SK-N-SH (cell line): ENCODE results near the gene IQGAP2. TPM values are rescaled to one million over a fixed set of nuclear protein-coding genes. Genes with fewer than 3 reads are reported as not detected.

Experiments used
- CTCF ChIA-PET: fragments of 300-600, 350-600 bp; formaldehyde crosslinking; extraction: SDS; loops from one replicate; lab custom pipeline; 2021; lab: Yijun Ruan, JAX
- POLR2A ChIA-PET: fragments of 350-600 bp; sonication (Branson Sonifier 250); formaldehyde crosslinking; extraction: SDS; loops from one replicate; lab custom pipeline; 2020; ENCODE audit warnings: antibody characterized with exemption, inconsistent platforms; lab: Yijun Ruan, JAX
- DNase-seq: peaks from one replicate; pipeline ENCODE4 v3.0.0; 2012
- H2AFZ ChIP-seq: fragments of 200-600 bp; sonication (generic); 2 replicates; pipeline ENCODE4 v1.8.1; 2016; ENCODE audit warnings: antibody characterized with exemption, mild to moderate bottlenecking, low read depth
- H3F3A ChIP-seq: fragments of 200-600 bp; sonication (generic); replicated peaks from 2 replicates; pipeline ENCODE3; 2016; ENCODE audit warnings: antibody characterized with exemption, mild to moderate bottlenecking; ENCODE audit not compliant: insufficient read depth
- H3K27ac ChIP-seq, 2 experiments: fragments of 200-500 bp in 1 of 2; fragments of 200-600 bp in 1 of 2; sonication (Bioruptor generic) in 1 of 2; sonication (generic), shearing (Covaris generic) in 1 of 2; 2 replicates each; pipeline versions ENCODE4 v1.5.1 to v1.6.1; 2014 to 2016; ENCODE audit warnings: low read depth in 2 of 2, inconsistent platforms in 1 of 2, low read length in 1 of 2, mild to moderate bottlenecking in 1 of 2, mixed read lengths in 1 of 2
- H3K27me3 ChIP-seq: fragments of 200-600 bp; sonication (generic), shearing (Covaris generic); 2 replicates; pipeline ENCODE4 v1.6.1; 2016; ENCODE audit warnings: mixed run types; ENCODE audit not compliant: insufficient read depth
- H3K36me3 ChIP-seq, 2 experiments: fragments of 200-500 bp in 1 of 2; fragments of 200-600 bp in 1 of 2; sonication (Bioruptor generic) in 1 of 2; sonication (generic) in 1 of 2; replicated peaks in 1 of 2; 2 replicates each; pipeline versions ENCODE3 to v1.5.1; 2014 to 2016; ENCODE audit warnings: low read length in 1 of 2, mild to moderate bottlenecking in 1 of 2; ENCODE audit not compliant: insufficient read depth in 2 of 2, control insufficient read depth in 1 of 2
- H3K4me1 ChIP-seq, 2 experiments: fragments of 200-500 bp in 1 of 2; fragments of 200-600 bp in 1 of 2; sonication (Bioruptor generic) in 1 of 2; sonication (generic), shearing (Covaris generic) in 1 of 2; 2 replicates each; pipeline versions ENCODE4 v1.5.1 to v1.6.1; 2014 to 2016; ENCODE audit warnings: low read depth in 1 of 2, low read length in 1 of 2, mixed run types in 1 of 2; ENCODE audit not compliant: insufficient read depth in 2 of 2, control insufficient read depth in 1 of 2
- H3K4me2 ChIP-seq: fragments of 200-600 bp; sonication (generic), shearing (Covaris generic); 2 replicates; pipeline ENCODE4 v1.6.1; 2017; ENCODE audit warnings: mixed run types
- H3K4me3 ChIP-seq, 2 experiments: fragments of 200-500 bp in 1 of 2; fragments of 200-600 bp in 1 of 2; sonication (Bioruptor generic) in 1 of 2; sonication (generic), shearing (Covaris generic) in 1 of 2; 2 replicates each; pipeline versions ENCODE4 v1.5.1 to v1.8.1; 2014 to 2016; ENCODE audit warnings: low read depth in 2 of 2, inconsistent platforms in 1 of 2, low read length in 1 of 2, mild to moderate bottlenecking in 1 of 2, mixed read lengths in 1 of 2, moderate library complexity in 1 of 2
- H3K79me2 ChIP-seq: fragments of 200-600 bp; sonication (generic); 2 replicates; pipeline ENCODE4 v1.8.1; 2017; ENCODE audit warnings: mild to moderate bottlenecking; ENCODE audit not compliant: insufficient read depth
- H3K9ac ChIP-seq: fragments of 200-600 bp; sonication (generic); 2 replicates; pipeline ENCODE4 v1.6.1; 2017; ENCODE audit warnings: mixed run types
- H3K9me2 ChIP-seq: fragments of 200-600 bp; sonication (generic); 2 replicates; pipeline ENCODE4 v1.6.1; 2017; ENCODE audit warnings: mixed run types
- H3K9me3 ChIP-seq: fragments of 200-600 bp; sonication (generic); 2 replicates; pipeline ENCODE4 v1.6.1; 2017; ENCODE audit warnings: mixed run types, mild to moderate bottlenecking, moderate library complexity
- H4K20me1 ChIP-seq: fragments of 200-600 bp; sonication (generic); 2 replicates; pipeline ENCODE4 v1.6.1; 2017; ENCODE audit warnings: mild to moderate bottlenecking, mixed run types; ENCODE audit not compliant: insufficient read depth
- FOSL2 ChIP-seq: IDR thresholded peaks from 2 replicates; pipeline ENCODE4 v1.4.0; 2012; ENCODE audit warnings: low read depth, mild to moderate bottlenecking, moderate library complexity, borderline replicate concordance
- FOXJ3 ChIP-seq: sonication (generic); formaldehyde crosslinking; IDR thresholded peaks from 2 replicates; pipeline ENCODE4 v1.5.1; 2020; ENCODE audit warnings: mild to moderate bottlenecking, missing genetic modification reagents
- FOXM1 ChIP-seq: IDR thresholded peaks from 2 replicates; pipeline ENCODE4 v1.4.0; 2012; ENCODE audit warnings: low read depth, mild to moderate bottlenecking
- GABPA ChIP-seq: IDR thresholded peaks from 2 replicates; pipeline ENCODE4 v1.4.0; 2012; ENCODE audit warnings: low read depth, mild to moderate bottlenecking
- IRF3 ChIP-seq: fragments of 150-350 bp; IDR thresholded peaks from 2 replicates; pipeline ENCODE4 v1.6.1; 2016; ENCODE audit warnings: mild to moderate bottlenecking, low read depth, low read length
- PBX3 ChIP-seq: IDR thresholded peaks from 2 replicates; pipeline ENCODE4; 2012
- POLR2AphosphoS5 ChIP-seq: IDR thresholded peaks from 2 replicates; pipeline ENCODE4 v1.6.1; 2012; ENCODE audit warnings: low read depth, low read length
- RAD21 ChIP-seq: IDR thresholded peaks from 2 replicates; pipeline ENCODE4 v1.6.1; 2012; ENCODE audit warnings: mild to moderate bottlenecking, low read length
- REST ChIP-seq: IDR thresholded peaks from 2 replicates; pipeline ENCODE4 v1.6.1; 2012; ENCODE audit warnings: mild to moderate bottlenecking, low read depth, low read length, moderate library complexity
- SMC3 ChIP-seq: IDR thresholded peaks from 2 replicates; pipeline ENCODE4 v1.6.1; 2012; ENCODE audit warnings: low read depth, low read length, improper control_type of control experiment
- TEAD4 ChIP-seq: IDR thresholded peaks from 2 replicates; pipeline ENCODE4 v1.4.0; 2012; ENCODE audit warnings: mild to moderate bottlenecking, borderline replicate concordance; ENCODE audit not compliant: insufficient read depth
- USF1 ChIP-seq: IDR thresholded peaks from 2 replicates; pipeline ENCODE4 v1.4.0; 2012; ENCODE audit warnings: low read depth, borderline replicate concordance
- YY1 ChIP-seq: IDR thresholded peaks from 2 replicates; pipeline ENCODE4 v1.4.0; 2012; ENCODE audit warnings: low read depth, mild to moderate bottlenecking
- ZBTB33 ChIP-seq: IDR thresholded peaks from 2 replicates; pipeline ENCODE4 v1.4.0; 2012; ENCODE audit warnings: low read depth, borderline replicate concordance
- WGBS: methylation state at CpG from one replicate; pipeline ENCODE4 v1.1.6; 2017; ENCODE audit warnings: low lambda C conversion rate; 5-methylcytosine and 5-hydroxymethylcytosine counted together
- polyA plus RNA-seq, 3 experiments: library from polyadenylated mRNA; depleted of rRNA; stranded (reverse); fragments of >200 nt; gene quantifications; 2 replicates each; pipeline ENCODE4 v1.2.3, GENCODE V29; 2012

IQGAP2 gene
- polyA plus RNA-seq, 1 of the 3 experiments (the other 2 are of a cell fraction) = 2.1 TPM

GRCh38 chr5:76477571-76477970, 74.5 kb downstream of the IQGAP2 start:
- no peak for TF ChIP-seq IRF3
- TF ChIP-seq FOXJ3 (CRISPR knock-in tag) = no peak
- no peak for TF ChIP-seq TEAD4
- TF ChIP-seq SMC3 = no peak
- no peak for TF ChIP-seq GABPA
- no peak for TF ChIP-seq YY1
- TF ChIP-seq POLR2AphosphoS5 = no peak
- no peak for TF ChIP-seq FOSL2
- TF ChIP-seq USF1 = no peak
- Histone ChIP-seq H4K20me1 (no peaks in the 10 kb centered on the region), H3K9me3 (no peaks in the 10 kb centered on the region), H3K9ac (no peak overlapping the region), H3K79me2 (no peaks in the 10 kb centered on the region), H3K4me3 (no peak overlapping the region), H3F3A (no peaks in the 10 kb centered on the region), H3K27me3 (no peaks in the 10 kb centered on the region), H3K27ac (no peak overlapping the region), H3K4me2 (no peak overlapping the region), H3K4me1 (no peaks in the 10 kb centered on the region; a peak in 2 of 4 replicates), H3K36me3 (no peaks in the 10 kb centered on the region), H3K9me2 (no peaks in the 10 kb centered on the region), H2AFZ (no peak overlapping the region)
- no peak for DNase-seq
- CTCF ChIA-PET = interaction anchor here (0.8 kb wide), 1 partner anchor 35 kb away, joined by 3 read pairs; no protein-coding TSS in a partner anchor
- POLR2A ChIA-PET = no interaction called here

DNA sequence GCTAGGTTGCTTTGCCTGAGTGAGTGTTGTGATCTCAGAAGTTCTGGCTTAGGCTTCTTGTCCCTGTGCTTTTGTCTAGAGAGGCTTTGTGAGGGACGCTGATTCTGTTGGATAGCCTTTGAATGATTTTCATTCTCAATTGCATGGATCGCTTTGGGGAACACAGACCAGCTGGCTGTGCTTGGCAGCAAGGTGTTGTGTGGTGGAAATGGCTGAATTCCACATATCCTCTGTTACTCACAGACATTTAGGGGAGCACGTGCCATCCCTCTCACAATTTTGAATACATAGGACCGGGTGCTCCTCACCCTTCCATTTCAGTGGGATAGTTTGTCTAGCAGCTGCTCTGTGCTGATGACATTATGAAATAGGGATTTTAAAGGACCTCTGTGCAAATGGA, 76.2 kb downstream of the IQGAP2 start:
- H3K27me3 ChIP-seq = no peaks in the 10 kb centered on the region
- no peaks in the 10 kb centered on the region for H3K79me2 ChIP-seq
- no peak overlapping the region for H3K4me3 ChIP-seq
- no peaks in the 10 kb centered on the region for H4K20me1 ChIP-seq
- no peak overlapping the region for H2AFZ ChIP-seq
- ChIA-PET CTCF (no interaction called here), POLR2A (no interaction called here)
- no peak for TF ChIP-seq ZBTB33
- no peak for TF ChIP-seq REST
- no peak for TF ChIP-seq FOSL2
- no peak for TF ChIP-seq RAD21
- no peak for TF ChIP-seq PBX3
- TF ChIP-seq FOXM1 = no peak
- no peak for TF ChIP-seq IRF3
- DNase-seq = no peak
- no peak overlapping the region for H3K9ac ChIP-seq
- no peaks in the 10 kb centered on the region for H3K9me3 ChIP-seq
- WGBS = 83% methylated on average over 4 of the region's 4 CpGs
- H3K27ac ChIP-seq = no peak overlapping the region
- H3K9me2 ChIP-seq = no peaks in the 10 kb centered on the region
- no peaks in the 10 kb centered on the region; a peak in 1 of 4 replicates for H3K4me1 ChIP-seq
- no peak overlapping the region for H3K4me2 ChIP-seq
- H3F3A ChIP-seq = no peaks in the 10 kb centered on the region
- H3K36me3 ChIP-seq = no peaks in the 10 kb centered on the region
